K562 (cell line): Measurements from ENCODE around the gene TECPR2. TPM values are rescaled to one million over a fixed set of nuclear protein-coding genes. Genes with fewer than 3 reads are reported as not detected.

Source experiments
- ATAC-seq: fragments of 200-7000 bp; cut with Tn5 transposase; 3 replicates; pipeline ENCODE4 v1.9.1; 2020; ENCODE audit warnings: moderate library complexity
- BruUV-seq: library from RNA; stranded (reverse); fragments of 400-500 nt; replicated peaks from 2 replicates; lab custom pipeline; 2021; lab: Mats Ljungman, UMichigan
- CTCF ChIA-PET: fragments of 300-600 bp; formaldehyde crosslinking; extraction: SDS; loops from one replicate; lab custom pipeline; 2021; ENCODE audit warnings: low intra/inter-chr PET ratio; lab: Yijun Ruan, JAX
- POLR2A ChIA-PET: fragments of 300-600, 350-650 bp; sonication (Branson Sonifier 250); formaldehyde crosslinking; extraction: SDS; loops from one replicate; lab custom pipeline; 2021; ENCODE audit warnings: antibody characterized with exemption, inconsistent platforms; lab: Yijun Ruan, JAX
- DNase-seq, 4 experiments: peaks; one replicate each; pipeline versions ENCODE4 v3.0.0 to v3.0.0-alpha.2; 2011 to 2018; ENCODE audit warnings: low spot score in 3 of 4, mixed read lengths in 3 of 4; ENCODE audit errors: extremely low read depth in 1 of 4
- FAIRE-seq: peaks from 2 replicates; lab custom pipeline; 2011; peaks lifted over from hg19 to GRCh38; lab: Jason Lieb, UNC
- H2AFZ ChIP-seq: 2 replicates; pipeline ENCODE4 v1.6.0; 2011; ENCODE audit warnings: low read depth, low read length, control low read depth, inconsistent platforms
- H3K27ac ChIP-seq: fragments of 200-600 bp; 3 replicates; pipeline ENCODE4 v1.8.0; 2011; ENCODE audit warnings: low read depth, mild to moderate bottlenecking, control low read depth, inconsistent platforms, low read length, moderate library complexity, mixed read lengths; ENCODE audit errors: extremely low read depth
- H3K27me3 ChIP-seq, 2 experiments: fragments of 300-600 bp in 1 of 2; 2 replicates in 1 of 2; 3 replicates in 1 of 2; pipeline versions ENCODE4 v1.6.0 to v1.8.0; 2011; ENCODE audit warnings: inconsistent platforms in 2 of 2, low read length in 2 of 2, mild to moderate bottlenecking in 1 of 2, mixed read lengths in 1 of 2, moderate library complexity in 1 of 2; ENCODE audit not compliant: control insufficient read depth in 2 of 2, insufficient read depth in 2 of 2
- H3K36me3 ChIP-seq: fragments of 300-600 bp; 3 replicates; pipeline ENCODE4 v1.8.0; 2011; ENCODE audit warnings: mild to moderate bottlenecking, low read length, inconsistent platforms; ENCODE audit not compliant: control insufficient read depth, insufficient read depth
- H3K4me1 ChIP-seq, 2 experiments: fragments of 200-600 bp in 1 of 2; replicated peaks in 1 of 2; 2 replicates in 1 of 2; 3 replicates in 1 of 2; pipeline versions ENCODE4 v1.5.1 to v1.8.0; 2011; ENCODE audit warnings: inconsistent platforms in 2 of 2, low read length in 2 of 2, mild to moderate bottlenecking in 1 of 2, mixed read lengths in 1 of 2, moderate library complexity in 1 of 2; ENCODE audit not compliant: control insufficient read depth in 2 of 2, insufficient read depth in 2 of 2
- H3K4me2 ChIP-seq: 2 replicates; pipeline ENCODE4 v1.6.1; 2011; ENCODE audit warnings: low read length, control low read depth, inconsistent platforms, mixed read lengths; ENCODE audit not compliant: insufficient read depth
- H3K4me3 ChIP-seq: fragments of 200-600 bp; sonication (generic), shearing (Covaris generic); 2 replicates; pipeline ENCODE4 v1.5.1; 2016; ENCODE audit warnings: control low read depth, inconsistent platforms
- H3K79me2 ChIP-seq: fragments of 200-600 bp; 3 replicates; pipeline ENCODE4 v1.8.0; 2011; ENCODE audit warnings: low read length, inconsistent platforms; ENCODE audit not compliant: control insufficient read depth, insufficient read depth
- H3K9ac ChIP-seq, 2 experiments: 2 replicates each; pipeline versions ENCODE4 v1.6.0 to v1.6.1; 2011; ENCODE audit warnings: low read depth in 2 of 2, low read length in 2 of 2, control low read depth in 1 of 2, inconsistent platforms in 1 of 2, mild to moderate bottlenecking in 1 of 2, mixed read lengths in 1 of 2; ENCODE audit not compliant: insufficient read depth in 1 of 2
- H3K9me1 ChIP-seq: one replicate; pipeline ENCODE4 v1.6.0; 2011; ENCODE audit warnings: inconsistent platforms, mild to moderate bottlenecking, low read length, moderate library complexity; ENCODE audit not compliant: control insufficient read depth, insufficient read depth
- H3K9me3 ChIP-seq: replicated peaks from 2 replicates; pipeline ENCODE4 v1.5.1; 2011; ENCODE audit warnings: low read depth, low read length, inconsistent platforms; ENCODE audit not compliant: control insufficient read depth, insufficient read depth
- H4K20me1 ChIP-seq: replicated peaks from 2 replicates; pipeline ENCODE4 v1.6.1; 2011; ENCODE audit warnings: low read length, inconsistent platforms, mixed read lengths; ENCODE audit not compliant: control insufficient read depth, insufficient read depth
- ELF2 ChIP-seq: fragments of 250-450 bp; sonication (Bioruptor Pico); IDR thresholded peaks from 2 replicates; pipeline ENCODE4 v1.5.0; 2021; ENCODE audit warnings: mild to moderate bottlenecking
- ETV1 ChIP-seq: fragments of 450-650 bp; conservative IDR thresholded peaks from 2 replicates; pipeline ENCODE4 v1.6.1; 2016; ENCODE audit warnings: missing genetic modification characterization, control low read depth, low read depth, missing compliant biosample characterization
- MCM2 ChIP-seq: fragments of 450-650 bp; IDR thresholded peaks from 2 replicates; pipeline ENCODE4 v1.6.1; 2017; ENCODE audit warnings: low read depth, mild to moderate bottlenecking
- PHTF2 ChIP-seq: fragments of 250-450 bp; sonication (Bioruptor Pico); IDR thresholded peaks from 2 replicates; pipeline ENCODE4 v1.5.0; 2021; ENCODE audit warnings: mild to moderate bottlenecking
- RFX1 ChIP-seq: fragments of 450-650 bp; IDR thresholded peaks from 2 replicates; pipeline ENCODE4 v1.6.1; 2016; ENCODE audit warnings: mild to moderate bottlenecking, moderate library complexity
- WGBS: fragments of 100-300 bp; shearing (Covaris generic); methylation state at CpG from one replicate; pipeline ENCODE4 v1.1.6; 2016; ENCODE audit warnings: low coverage, mixed read lengths; ENCODE audit not compliant: insufficient coverage; ENCODE audit errors: missing lambda C conversion rate; 5-methylcytosine and 5-hydroxymethylcytosine counted together
- in situ Hi-C: fragments of 300-500 bp; cut with MboI; formaldehyde crosslinking; loops from 4 replicates; pipeline ENCODE4 v1.15.0; 2018; ENCODE audit warnings: inconsistent platforms, mixed read lengths
- intact Hi-C: fragments of 100-400 bp; cut with micrococcal nuclease; formaldehyde crosslinking; loops from 2 replicates; pipeline ENCODE4 v1.14.2; 2022
- polyA plus RNA-seq, 8 experiments: library from polyadenylated mRNA; depleted of rRNA in 4 of 8; stranded (reverse) in 5 of 8; unstranded in 3 of 8; fragments of >200 nt; fragmentation: Nextera tagmentation in 2 of 8; fragmentation: Illumina TruSeq in 1 of 8; extraction: Ambion mirVana in 2 of 8; extraction: Trizol in 1 of 8; gene quantifications; 2 replicates each; pipeline versions ENCODE4 v1.2.1 to v1.2.3, GENCODE V29; 2011 to 2014; ENCODE audit warnings: inconsistent platforms in 1 of 8, missing spikeins in 1 of 8
- total RNA-seq, 7 experiments: library from RNA; depleted of rRNA in 6 of 7; stranded (reverse); fragments of >200 nt in 6 of 7; fragmentation: Illumina TruSeq in 2 of 7; extraction: Trizol in 2 of 7; gene quantifications; 2 replicates each; pipeline versions ENCODE4 v1.2.1 to v1.2.3, GENCODE V29; 2011 to 2021; ENCODE audit warnings: low replicate concordance in 1 of 7

TECPR2 gene
- total and polyA plus RNA-seq, 9 of the 15 experiments (the other 6 are each of a cell fraction or from before 2014, with no cell fraction given) = 0.04 to 3.0 (median 0.83) TPM

DNA sequence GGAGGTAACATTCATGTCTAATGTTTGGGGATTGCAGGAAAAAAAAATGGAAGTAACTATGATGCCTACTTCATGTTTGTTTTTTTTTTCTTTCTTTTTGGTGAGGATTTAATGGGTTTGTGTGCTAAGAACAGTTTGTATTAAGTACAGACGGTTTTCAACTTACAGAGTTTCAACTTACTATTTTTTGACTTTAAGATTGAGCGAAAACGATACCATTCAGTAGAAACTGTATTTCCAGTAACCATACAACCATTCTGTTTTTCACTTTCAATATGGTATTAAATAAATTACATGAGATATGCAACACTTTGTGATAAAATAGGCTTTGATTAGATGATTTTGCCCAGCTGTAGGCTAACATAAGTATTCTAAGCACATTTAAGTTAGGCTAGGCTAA, 10.4 kb downstream of the TECPR2 start:
- H4K20me1 ChIP-seq = no peaks in the 10 kb centered on the region
- DNase-seq = no peak
- intact Hi-C loops (no loop called here), in situ Hi-C loops (no loop called here)
- no peak overlapping the region for H3K27ac ChIP-seq
- TF ChIP-seq MCM2 (no peak), PHTF2 (CRISPR knock-in tag) (no peak), RFX1 (no peak)
- no peak for FAIRE-seq
- ChIA-PET CTCF (interaction anchor here (0.6 kb wide), 1 partner anchor 38 kb away, joined by 4 read pairs; no protein-coding TSS in a partner anchor), POLR2A (interaction anchor here (0.6 kb wide), 1 partner anchor 143 kb away, joined by 3 read pairs; no protein-coding TSS in a partner anchor)
- no peaks in the 10 kb centered on the region for H3K27me3 ChIP-seq
- H3K9me1 ChIP-seq = no peaks in the 10 kb centered on the region
- WGBS = 59% methylated on average over 3 of the region's 3 CpGs
- H3K4me1 ChIP-seq = no peaks in the 10 kb centered on the region; a peak in 1 of 5 replicates
- no peaks in the 10 kb centered on the region; the same call in 2 of the 3 replicates for H3K36me3 ChIP-seq
- no TSS peak for BruUV-seq
- no peaks in the 10 kb centered on the region for H3K9me3 ChIP-seq
- H3K4me3 ChIP-seq = no peak overlapping the region
- no peak overlapping the region for H3K9ac ChIP-seq
- H3K79me2 ChIP-seq = no peaks in the 10 kb centered on the region
- H2AFZ ChIP-seq = no peak overlapping the region
- no peak overlapping the region for H3K4me2 ChIP-seq
- ATAC-seq = no peak

DNA sequence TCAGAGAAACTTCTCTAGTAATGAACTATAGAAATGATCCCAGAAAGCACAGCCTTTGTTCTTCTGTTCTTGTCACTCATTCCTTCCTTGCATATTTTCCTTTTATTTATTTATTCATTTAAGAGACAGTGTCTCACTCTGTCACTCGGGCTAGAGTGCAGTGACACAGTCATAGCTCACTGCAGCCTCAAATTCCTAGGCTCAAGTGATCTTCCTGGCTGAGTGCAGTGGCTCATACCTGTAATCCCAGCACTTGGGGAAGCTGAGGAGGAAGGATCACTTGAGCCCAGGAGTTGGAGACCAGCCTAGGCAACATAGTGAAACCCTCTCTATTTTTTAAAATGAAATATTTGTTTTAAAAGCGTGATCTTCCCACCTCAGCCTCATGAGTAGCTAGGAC, 11.5 kb downstream of the TECPR2 start:
- Histone ChIP-seq H3K4me1 (no peaks in the 10 kb centered on the region; a peak in 1 of 5 replicates), H3K36me3 (no peaks in the 10 kb centered on the region; the same call in 2 of the 3 replicates), H3K9me3 (no peaks in the 10 kb centered on the region), H3K9ac (no peak overlapping the region), H3K27me3 (no peaks in the 10 kb centered on the region), H3K4me2 (no peak overlapping the region), H3K27ac (no peak overlapping the region), H4K20me1 (no peaks in the 10 kb centered on the region), H2AFZ (no peak overlapping the region), H3K79me2 (no peaks in the 10 kb centered on the region), H3K9me1 (no peaks in the 10 kb centered on the region), H3K4me3 (no peak overlapping the region)
- no peak for ATAC-seq
- FAIRE-seq = no peak
- intact Hi-C loops (no loop called here), in situ Hi-C loops (no loop called here)
- TF ChIP-seq ETV1 (tag) = no peak
- TF ChIP-seq ELF2 (CRISPR knock-in tag) = no peak
- 47% methylated on average over 2 of the region's 2 CpGs for whole genome bisulfite sequencing
- ChIA-PET CTCF (no interaction called here), POLR2A (interaction anchor here (2.6 kb wide), 1 partner anchor 11 kb away, joined by 9 read pairs; the partner anchor contains the start of genes CINP and TECPR2)
- no TSS peak for BruUV-seq
- DNase-seq = no peak
